GM18508 (cell line): ENCODE results near the gene F8A2.
"Not testable (repeated sequence)": the region's sequence is repeated elsewhere in the genome, so short reads cannot be mapped to it uniquely, and the experiment has no call there.

Experiments used
- ATAC-seq: cut with Tn5 transposase; IDR thresholded peaks from one replicate; pipeline ENCODE4 v1.9.1; 2021; ENCODE audit warnings: moderate number of reproducible peaks; ENCODE audit not compliant: insufficient read depth, unreplicated experiment

F8A2 gene

GRCh38 chrX:155381843-155382528 lies at the start of gene F8A2:
Gene F8A2, plus strand, starts transcription at chrX:155382095. Its CDS starts 20 bp downstream, at chrX:155382115.
- peak; percentile 64 for ATAC-seq

GRCh38 chrX:155333544-155334100 lies 48.3 kb upstream of the F8A2 start:
- ATAC-seq: no peak

- no peak for ATAC-seq
Observed at GRCh38 chrX:155334486-155335336, 47.2 kb upstream of the F8A2 start, which contains the start of gene CLIC2. Gene CLIC2, minus strand, starts transcription at chrX:155334614. Its CDS starts 187 bp downstream, at chrX:155334427.

- not testable (repeated sequence) for ATAC-seq
Observed at GRCh38 chrX:155335337-155335712, 46.6 kb upstream of the F8A2 start.

- ATAC-seq: not testable (repeated sequence)
Observed at GRCh38 chrX:155345689-155346088, 36.2 kb upstream of the F8A2 start.

- ATAC-seq: not testable (repeated sequence)
Observed at GRCh38 chrX:155349448-155349847, 32.4 kb upstream of the F8A2 start.

GRCh38 chrX:155363712-155364111 lies 18.2 kb upstream of the F8A2 start:
- not testable (repeated sequence) for ATAC-seq

- ATAC-seq: not testable (repeated sequence)
Observed at GRCh38 chrX:155373777-155374458, 8.0 kb upstream of the F8A2 start.

GRCh38 chrX:155379802-155380201 lies 2.1 kb upstream of the F8A2 start:
- ATAC-seq: not testable (repeated sequence)

GRCh38 chrX:155382529-155382967 lies 653 bp downstream of the F8A2 start:
- ATAC-seq: not testable (repeated sequence)

GRCh38 chrX:155389634-155390033 lies 7.7 kb downstream of the F8A2 start:
- no peak for ATAC-seq

GRCh38 chrX:155394747-155395276 lies 12.9 kb downstream of the F8A2 start:
- not testable (repeated sequence) for ATAC-seq

- no peak for ATAC-seq
Observed at GRCh38 chrX:155406429-155406828, 24.5 kb downstream of the F8A2 start.

- no peak for ATAC-seq
Observed at GRCh38 chrX:155417769-155418168, 35.9 kb downstream of the F8A2 start.
